A549 (cell line): Measurements from ENCODE around the gene LIN7B. TPM values are rescaled to one million over a fixed set of nuclear protein-coding genes. Genes with fewer than 3 reads are reported as not detected.

Experiments
- ATAC-seq, 2 experiments: fragments of 200-7000 bp in 1 of 2; fragments of >200 bp in 1 of 2; cut with Nextera tagmentation in 1 of 2; cut with Tn5 transposase in 1 of 2; 3 replicates each; pipeline versions ENCODE4 v1.8.0 to v1.9.1; 2018 to 2020; ENCODE audit warnings: mild to moderate bottlenecking in 1 of 2, moderate library complexity in 1 of 2
- CTCF ChIA-PET: fragments of 300-600 bp; sonication (Branson Sonifier 250); formaldehyde crosslinking; extraction: SDS; loops from one replicate; lab custom pipeline; 2021; ENCODE audit warnings: antibody characterized with exemption, inconsistent platforms; lab: Yijun Ruan, JAX
- POLR2A ChIA-PET: fragments of 350-600 bp; formaldehyde crosslinking; extraction: SDS; loops from one replicate; lab custom pipeline; 2021; ENCODE audit warnings: antibody characterized with exemption, inconsistent platforms; lab: Yijun Ruan, JAX
- DNase-seq, 2 experiments: peaks; one replicate each; pipeline versions ENCODE4 v3.0.0 to v3.0.0-alpha.2; 2011 to 2016; ENCODE audit warnings: low read depth in 1 of 2, low spot score in 1 of 2
- FAIRE-seq: peaks from 2 replicates; lab custom pipeline; 2011; peaks lifted over from hg19 to GRCh38; lab: Jason Lieb, UNC
- H3K27ac ChIP-seq, 2 experiments: fragments of >200 bp; sonication (Bioruptor Twin); formaldehyde crosslinking; 3 replicates each; pipeline ENCODE4 v1.5.1; 2016 to 2017
- H3K4me1 ChIP-seq: fragments of >200 bp; sonication (Bioruptor Twin); formaldehyde crosslinking; 3 replicates; pipeline ENCODE4 v1.6.1; 2016
- H3K4me2 ChIP-seq: fragments of >200 bp; sonication (Bioruptor Twin); formaldehyde crosslinking; 3 replicates; pipeline ENCODE4 v1.6.1; 2016
- H3K4me3 ChIP-seq: fragments of >200 bp; sonication (Bioruptor Twin); formaldehyde crosslinking; 3 replicates; pipeline ENCODE4 v1.5.1; 2016
- H3K9me3 ChIP-seq: fragments of >200 bp; sonication (Bioruptor Twin); formaldehyde crosslinking; 3 replicates; pipeline ENCODE4 v1.6.1; 2016
- CBX2 ChIP-seq: fragments of 200-600 bp; sonication (generic); IDR thresholded peaks from 2 replicates; pipeline ENCODE4 v1.6.1; 2016; ENCODE audit warnings: low read depth, mild to moderate bottlenecking, borderline replicate concordance
- CBX8 ChIP-seq: fragments of 200-600 bp; sonication (generic); IDR thresholded peaks from 2 replicates; pipeline ENCODE4 v1.6.1; 2016
- EHF ChIP-seq: fragments of 250-450 bp; sonication (Bioruptor Pico); IDR thresholded peaks from 2 replicates; pipeline ENCODE4 v1.5.0; 2020; ENCODE audit warnings: mild to moderate bottlenecking
- ESRRA ChIP-seq: fragments of 150-350 bp; IDR thresholded peaks from 2 replicates; pipeline ENCODE4 v1.6.1; 2014; ENCODE audit warnings: mild to moderate bottlenecking, low read length, borderline replicate concordance
- FOSB ChIP-seq: fragments of 250-450 bp; sonication (Bioruptor Pico); IDR thresholded peaks from 2 replicates; pipeline ENCODE4 v1.5.0; 2020; ENCODE audit warnings: mild to moderate bottlenecking, moderate library complexity
- FOXS1 ChIP-seq: fragments of 250-450 bp; sonication (Bioruptor Pico); IDR thresholded peaks from 2 replicates; pipeline ENCODE4 v1.5.0; 2020; ENCODE audit warnings: mild to moderate bottlenecking, moderate library complexity
- HDAC2 ChIP-seq: fragments of 200-600 bp; sonication (generic); IDR thresholded peaks from 2 replicates; pipeline ENCODE4 v1.6.1; 2016
- HEYL ChIP-seq: fragments of 250-450 bp; sonication (Bioruptor Pico); IDR thresholded peaks from 2 replicates; pipeline ENCODE4 v1.8.0; 2021; ENCODE audit warnings: mild to moderate bottlenecking, moderate library complexity
- HOXA7 ChIP-seq: fragments of 250-450 bp; sonication (Bioruptor Pico); IDR thresholded peaks from 2 replicates; pipeline ENCODE4 v1.5.0; 2020; ENCODE audit warnings: mild to moderate bottlenecking, moderate library complexity
- HOXB5 ChIP-seq: fragments of 250-450 bp; sonication (Bioruptor Pico); IDR thresholded peaks from 2 replicates; pipeline ENCODE4 v1.5.0; 2020; ENCODE audit warnings: mild to moderate bottlenecking, moderate library complexity
- JUN ChIP-seq, 2 experiments: fragments of >200 bp; sonication (Bioruptor Twin); formaldehyde crosslinking; IDR thresholded peaks; 2 replicates in 1 of 2; 3 replicates in 1 of 2; pipeline ENCODE4 v1.6.1; 2016 to 2017
- KDM5A ChIP-seq: fragments of 200-600 bp; sonication (generic); IDR thresholded peaks from 2 replicates; pipeline ENCODE4 v1.6.1; 2016; ENCODE audit warnings: antibody characterized with exemption, mild to moderate bottlenecking
- NPAS2 ChIP-seq: fragments of 250-450 bp; sonication (Bioruptor Pico); IDR thresholded peaks from 2 replicates; pipeline ENCODE4 v1.8.0; 2022; ENCODE audit warnings: mild to moderate bottlenecking, moderate library complexity, borderline replicate concordance
- SREBF2 ChIP-seq: fragments of 450-650 bp; IDR thresholded peaks from 2 replicates; pipeline ENCODE4 v1.6.1; 2014; ENCODE audit warnings: mild to moderate bottlenecking, moderate library complexity
- TP53 ChIP-seq: fragments of 250-450 bp; sonication (Bioruptor Pico); IDR thresholded peaks from 2 replicates; pipeline ENCODE4 v1.5.0; 2021; ENCODE audit warnings: mild to moderate bottlenecking, moderate library complexity
- ZC3H11A ChIP-seq: fragments of 450-650 bp; IDR thresholded peaks from 2 replicates; pipeline ENCODE4 v1.6.1; 2014; ENCODE audit warnings: antibody characterized with exemption, mild to moderate bottlenecking
- ZFP36 ChIP-seq: fragments of 450-650 bp; IDR thresholded peaks from 2 replicates; pipeline ENCODE4 v1.6.1; 2014; ENCODE audit warnings: borderline replicate concordance; ENCODE audit not compliant: partially characterized antibody
- ZNF302 ChIP-seq: fragments of 250-450 bp; sonication (Bioruptor Pico); IDR thresholded peaks from 2 replicates; pipeline ENCODE4 v1.9.0; 2021; ENCODE audit warnings: inconsistent platforms, mild to moderate bottlenecking, moderate library complexity
- ZSCAN20 ChIP-seq: fragments of 250-450 bp; sonication (Bioruptor Pico); IDR thresholded peaks from 2 replicates; pipeline ENCODE4 v1.8.0; 2022; ENCODE audit warnings: mild to moderate bottlenecking, moderate library complexity
- WGBS: methylation state at CpG from one replicate; pipeline ENCODE4 v1.1.6; 2017; ENCODE audit errors: missing lambda C conversion rate; 5-methylcytosine and 5-hydroxymethylcytosine counted together
- polyA plus RNA-seq, 4 experiments: library from polyadenylated mRNA; depleted of rRNA in 3 of 4; stranded (reverse); fragments of >200 nt; fragmentation: RNase III in 1 of 4; extraction: RNeasy Plus Mini Kit Qiagen cat#74134 plus additional on column Dnase treatment in 1 of 4; gene quantifications; 2 replicates in 3 of 4; 3 replicates in 1 of 4; pipeline ENCODE4 v1.2.3, GENCODE V29; 2011 to 2017
- TF ChIP-seq, protein P1 (sequence below): fragments of 250-450 bp; sonication (Bioruptor Pico); IDR thresholded peaks from 2 replicates; pipeline ENCODE4 v1.5.0; 2020; ENCODE audit warnings: low read depth, mild to moderate bottlenecking, moderate library complexity
- TF ChIP-seq, protein P2 (sequence below): IDR thresholded peaks from 2 replicates; pipeline ENCODE4 v1.6.1; 2012
- TF ChIP-seq, protein P3 (sequence below): IDR thresholded peaks from 2 replicates; pipeline ENCODE4 v1.6.1; 2012; ENCODE audit warnings: low read depth, borderline replicate concordance
- TF ChIP-seq, protein P4 (sequence below): fragments of 200-600 bp; sonication (generic); IDR thresholded peaks from 2 replicates; pipeline ENCODE4 v1.6.1; 2016; ENCODE audit warnings: antibody characterized with exemption, mild to moderate bottlenecking, moderate library complexity

The LIN7B gene
- polyA plus RNA-seq, 2 of the 4 experiments (the other 2 are of a cell fraction): 5.4 to 7.1 TPM

DNA sequence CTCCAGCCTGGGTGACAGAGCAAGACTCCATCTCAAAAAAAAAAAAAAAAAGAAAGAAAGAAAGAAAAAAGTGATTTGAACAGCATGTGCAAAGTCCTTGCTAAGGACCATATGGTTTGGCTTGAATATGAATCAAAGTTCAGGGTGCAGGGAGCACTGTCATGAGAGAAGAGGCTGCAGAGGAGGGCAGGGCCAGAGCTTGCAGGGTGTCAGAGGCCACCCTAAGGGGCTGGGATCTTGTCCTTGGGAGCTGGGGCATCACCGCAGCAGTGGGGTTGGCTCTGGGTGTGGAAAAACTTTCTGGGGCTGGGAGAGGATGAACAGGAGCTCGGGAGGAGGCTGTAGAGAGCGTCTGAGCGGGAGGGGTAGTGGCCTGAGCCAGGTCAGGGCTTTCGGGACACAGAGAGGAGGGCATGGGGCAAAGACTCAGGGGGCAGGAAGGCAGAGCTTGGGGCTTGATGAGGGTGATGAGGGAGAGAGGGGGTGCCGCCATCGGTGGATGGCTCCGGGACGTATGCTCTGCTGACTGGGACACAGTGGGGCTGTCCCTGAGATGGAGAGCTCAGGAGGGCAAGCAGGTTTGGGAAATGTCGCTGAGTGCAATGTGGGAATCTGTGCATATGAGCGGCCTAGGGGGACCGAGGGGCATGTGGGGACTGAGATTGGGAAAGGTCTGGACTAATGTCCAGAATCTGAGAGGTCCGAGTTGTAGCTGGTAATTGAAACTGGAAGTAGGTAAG lies 46.5 kb downstream of the LIN7B start:
- H3K27ac ChIP-seq: no peak overlapping the region
- no peak for FAIRE-seq
- POLR2A ChIA-PET: interaction anchor here (0.6 kb wide), 1 partner anchor 34 kb away, joined by 4 read pairs; no protein-coding TSS in a partner anchor
- 92% methylated on average over 13 of the region's 13 CpGs for WGBS
- no peak overlapping the region for H3K4me3 ChIP-seq
- no peaks in the 10 kb centered on the region for H3K9me3 ChIP-seq
- TF ChIP-seq FOXS1: no peak
- peaks cover 10% of the 10 kb centered on the region; the same call in 2 of the 3 replicates for H3K4me1 ChIP-seq
- H3K4me2 ChIP-seq: no peak overlapping the region
- no peak for ATAC-seq
- CTCF ChIA-PET: interaction anchor here (0.6 to 6.8 kb wide), 17 partner anchors 14 to 486 kb away, joined by 3 to 30 read pairs (median 4); partner anchors contain the start of gene LIN7B
- DNase-seq: no peak

DNA sequence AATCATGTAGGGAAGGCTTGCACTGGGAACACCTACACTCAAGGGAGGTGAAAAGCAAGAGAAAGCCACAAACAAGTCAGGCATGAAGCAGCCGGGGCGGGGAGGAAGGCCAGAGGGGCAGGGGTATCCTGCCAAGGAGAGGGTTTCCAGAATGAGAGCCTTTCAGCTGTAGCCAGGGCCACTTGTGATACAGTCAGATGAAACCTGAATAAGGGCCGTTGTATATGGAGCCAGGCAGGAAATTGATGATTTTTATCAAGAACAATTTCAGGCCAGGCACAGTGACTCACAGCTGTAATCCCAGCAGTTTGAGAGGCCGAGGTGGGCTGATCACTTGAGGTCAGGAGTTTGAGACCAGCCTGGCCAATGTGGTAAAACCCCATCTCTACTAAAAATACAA lies 47.8 kb downstream of the LIN7B start:
- WGBS: 90% methylated on average over 4 of the region's 4 CpGs
- no peak overlapping the region for H3K4me2 ChIP-seq
- ATAC-seq: no peak
- POLR2A ChIA-PET: no interaction called here
- TF ChIP-seq CBX8 (no peak), JUN (IDR thresholded peaks at IDR 0.05) (no peak), KDM5A (no peak), SREBF2 (no peak), CBX2 (no peak), HDAC2 (no peak), TP53 (no peak), HOXA7 (CRISPR knock-in tag) (no peak)
- TF ChIP-seq, protein P1, sequence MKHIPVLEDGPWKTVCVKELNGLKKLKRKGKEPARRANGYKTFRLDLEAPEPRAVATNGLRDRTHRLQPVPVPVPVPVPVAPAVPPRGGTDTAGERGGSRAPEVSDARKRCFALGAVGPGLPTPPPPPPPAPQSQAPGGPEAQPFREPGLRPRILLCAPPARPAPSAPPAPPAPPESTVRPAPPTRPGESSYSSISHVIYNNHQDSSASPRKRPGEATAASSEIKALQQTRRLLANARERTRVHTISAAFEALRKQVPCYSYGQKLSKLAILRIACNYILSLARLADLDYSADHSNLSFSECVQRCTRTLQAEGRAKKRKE (CRISPR knock-in tag): no peak
- TF ChIP-seq, protein P2, sequence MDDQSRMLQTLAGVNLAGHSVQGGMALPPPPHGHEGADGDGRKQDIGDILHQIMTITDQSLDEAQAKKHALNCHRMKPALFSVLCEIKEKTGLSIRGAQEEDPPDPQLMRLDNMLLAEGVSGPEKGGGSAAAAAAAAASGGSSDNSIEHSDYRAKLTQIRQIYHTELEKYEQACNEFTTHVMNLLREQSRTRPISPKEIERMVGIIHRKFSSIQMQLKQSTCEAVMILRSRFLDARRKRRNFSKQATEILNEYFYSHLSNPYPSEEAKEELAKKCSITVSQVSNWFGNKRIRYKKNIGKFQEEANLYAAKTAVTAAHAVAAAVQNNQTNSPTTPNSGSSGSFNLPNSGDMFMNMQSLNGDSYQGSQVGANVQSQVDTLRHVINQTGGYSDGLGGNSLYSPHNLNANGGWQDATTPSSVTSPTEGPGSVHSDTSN: no peak
- TF ChIP-seq, protein P3, sequence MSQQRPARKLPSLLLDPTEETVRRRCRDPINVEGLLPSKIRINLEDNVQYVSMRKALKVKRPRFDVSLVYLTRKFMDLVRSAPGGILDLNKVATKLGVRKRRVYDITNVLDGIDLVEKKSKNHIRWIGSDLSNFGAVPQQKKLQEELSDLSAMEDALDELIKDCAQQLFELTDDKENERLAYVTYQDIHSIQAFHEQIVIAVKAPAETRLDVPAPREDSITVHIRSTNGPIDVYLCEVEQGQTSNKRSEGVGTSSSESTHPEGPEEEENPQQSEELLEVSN: no peak
- TF ChIP-seq, all 56 proteins: peak for 0
- FAIRE-seq (no peak), DNase-seq (no peak)
- CTCF ChIA-PET: interaction anchor here (0.7 to 6.8 kb wide), 7 partner anchors 15 to 65 kb away, joined by 3 to 30 read pairs (median 8); no protein-coding TSS in a partner anchor
- no peak overlapping the region for H3K27ac ChIP-seq
- no peaks in the 10 kb centered on the region for H3K9me3 ChIP-seq
- H3K4me1 ChIP-seq: peaks cover 9% of the 10 kb centered on the region; the same call in 2 of the 3 replicates
- H3K4me3 ChIP-seq: no peak overlapping the region

DNA sequence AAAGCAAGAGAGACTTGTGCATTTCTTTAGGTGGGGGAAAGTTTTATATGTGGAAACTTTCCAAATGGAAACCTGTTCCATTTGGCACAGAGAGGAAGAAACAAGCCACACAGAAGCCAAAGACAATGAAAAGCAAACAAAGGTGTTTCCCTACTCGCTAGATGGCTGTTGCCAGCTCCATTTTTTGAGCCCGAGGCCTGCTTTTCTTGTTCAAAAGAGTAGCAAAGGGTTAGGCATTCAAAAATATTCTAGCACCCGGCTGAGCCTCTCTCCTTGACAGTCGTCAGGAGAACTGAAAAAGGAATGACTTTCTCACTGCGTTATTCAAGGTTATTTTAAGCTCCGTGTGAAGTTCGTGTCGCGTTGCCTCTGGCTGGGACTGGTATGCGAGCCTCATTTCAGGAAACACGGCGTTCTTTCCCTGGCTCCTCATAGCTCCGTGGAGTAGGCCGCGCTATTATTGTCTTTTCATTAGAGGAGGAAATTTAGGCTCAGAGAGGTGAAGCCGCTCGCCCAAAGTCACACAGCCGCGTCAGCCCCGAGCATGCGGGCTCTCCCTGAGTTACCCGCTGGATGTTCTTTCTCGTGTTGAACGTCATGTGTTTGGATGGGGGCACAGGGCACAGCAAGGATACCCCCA lies 51.1 kb downstream of the LIN7B start:
- H3K9me3 ChIP-seq: no peaks in the 10 kb centered on the region

DNA sequence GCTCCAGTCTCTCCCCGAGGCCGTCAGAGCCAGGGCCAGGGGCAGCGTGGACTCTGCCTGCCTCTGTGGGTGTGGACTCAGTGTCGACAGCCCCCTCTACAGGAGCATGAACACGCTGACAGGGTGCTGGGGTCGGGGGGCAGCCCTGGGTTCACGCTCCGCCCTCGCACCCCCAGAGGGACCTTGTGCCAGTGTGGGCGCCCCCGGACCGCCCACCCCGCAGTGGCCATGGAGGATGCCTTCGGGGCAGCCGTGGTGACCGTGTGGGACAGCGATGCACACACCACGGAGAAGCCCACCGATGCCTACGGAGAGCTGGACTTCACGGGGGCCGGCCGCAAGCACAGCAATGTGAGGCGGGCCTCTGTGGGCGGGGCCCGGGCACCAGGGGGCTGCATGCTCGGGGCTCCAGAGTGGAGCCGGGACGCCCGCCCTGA lies 51.7 kb downstream of the LIN7B start:
- WGBS: 96% methylated on average over 25 of the region's 30 CpGs
- CTCF ChIA-PET: interaction anchor here (1.3 to 1.5 kb wide), 2 partner anchors 20 to 52 kb away, joined by 4 to 5 read pairs; partner anchors contain the start of gene LIN7B
- no peak for FAIRE-seq
- POLR2A ChIA-PET: no interaction called here
- H3K4me3 ChIP-seq: no peak overlapping the region
- no peaks in the 10 kb centered on the region for H3K9me3 ChIP-seq
- peaks cover 10% of the 10 kb centered on the region; the same call in 2 of the 3 replicates for H3K4me1 ChIP-seq
- peak; percentile 49 to 51; a peak in 5 of 6 replicates for ATAC-seq
- no peak overlapping the region for H3K27ac ChIP-seq
- no peak for DNase-seq
- H3K4me2 ChIP-seq: no peak overlapping the region
- no peak for TF ChIP-seq HOXB5
- no peak for TF ChIP-seq ESRRA
- no peak for TF ChIP-seq FOSB (CRISPR knock-in tag)
- TF ChIP-seq HEYL (CRISPR knock-in tag): no peak
- TF ChIP-seq, protein P4, sequence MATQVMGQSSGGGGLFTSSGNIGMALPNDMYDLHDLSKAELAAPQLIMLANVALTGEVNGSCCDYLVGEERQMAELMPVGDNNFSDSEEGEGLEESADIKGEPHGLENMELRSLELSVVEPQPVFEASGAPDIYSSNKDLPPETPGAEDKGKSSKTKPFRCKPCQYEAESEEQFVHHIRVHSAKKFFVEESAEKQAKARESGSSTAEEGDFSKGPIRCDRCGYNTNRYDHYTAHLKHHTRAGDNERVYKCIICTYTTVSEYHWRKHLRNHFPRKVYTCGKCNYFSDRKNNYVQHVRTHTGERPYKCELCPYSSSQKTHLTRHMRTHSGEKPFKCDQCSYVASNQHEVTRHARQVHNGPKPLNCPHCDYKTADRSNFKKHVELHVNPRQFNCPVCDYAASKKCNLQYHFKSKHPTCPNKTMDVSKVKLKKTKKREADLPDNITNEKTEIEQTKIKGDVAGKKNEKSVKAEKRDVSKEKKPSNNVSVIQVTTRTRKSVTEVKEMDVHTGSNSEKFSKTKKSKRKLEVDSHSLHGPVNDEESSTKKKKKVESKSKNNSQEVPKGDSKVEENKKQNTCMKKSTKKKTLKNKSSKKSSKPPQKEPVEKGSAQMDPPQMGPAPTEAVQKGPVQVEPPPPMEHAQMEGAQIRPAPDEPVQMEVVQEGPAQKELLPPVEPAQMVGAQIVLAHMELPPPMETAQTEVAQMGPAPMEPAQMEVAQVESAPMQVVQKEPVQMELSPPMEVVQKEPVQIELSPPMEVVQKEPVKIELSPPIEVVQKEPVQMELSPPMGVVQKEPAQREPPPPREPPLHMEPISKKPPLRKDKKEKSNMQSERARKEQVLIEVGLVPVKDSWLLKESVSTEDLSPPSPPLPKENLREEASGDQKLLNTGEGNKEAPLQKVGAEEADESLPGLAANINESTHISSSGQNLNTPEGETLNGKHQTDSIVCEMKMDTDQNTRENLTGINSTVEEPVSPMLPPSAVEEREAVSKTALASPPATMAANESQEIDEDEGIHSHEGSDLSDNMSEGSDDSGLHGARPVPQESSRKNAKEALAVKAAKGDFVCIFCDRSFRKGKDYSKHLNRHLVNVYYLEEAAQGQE: no peak
- TF ChIP-seq FOXS1: no peak
- no peak for TF ChIP-seq ZNF302 (CRISPR knock-in tag)
- TF ChIP-seq NPAS2 (CRISPR knock-in tag): no peak
- TF ChIP-seq KDM5A: no peak
- TF ChIP-seq EHF: no peak
- TF ChIP-seq ZSCAN20 (CRISPR knock-in tag): no peak
- TF ChIP-seq ZC3H11A: no peak

More for the DNA sequence above, 51.1 kb downstream of the LIN7B start:
- TF ChIP-seq CBX2: no peak
- peak; percentile 24 for TF ChIP-seq ZFP36
- POLR2A ChIA-PET: no interaction called here
- DNase-seq (no peak), ATAC-seq (no peak; a peak in 1 of 6 replicates), FAIRE-seq (no peak)
- H3K4me3 ChIP-seq: no peak overlapping the region
- H3K4me1 ChIP-seq: peaks cover 5% of the 10 kb centered on the region; the same call in 2 of the 3 replicates
- CTCF ChIA-PET: interaction anchor here (0.9 to 6.8 kb wide), 6 partner anchors 19 to 227 kb away, joined by 3 to 30 read pairs (median 4); partner anchors contain the start of gene LIN7B
- H3K4me2 ChIP-seq: no peak overlapping the region
- 85% methylated on average over 24 of the region's 24 CpGs for WGBS
- no peak overlapping the region for H3K27ac ChIP-seq
